Colonic mucosa (tissue), 4 donors: ENCODE results near the gene GPRC6A. TPM values are rescaled to one million over a fixed set of nuclear protein-coding genes. Genes with fewer than 3 reads are reported as not detected.

ENCODE experiments used
- DNase-seq: peaks from one replicate; pipeline ENCODE4 v3.0.0-alpha.2; 2020
- H3K27ac ChIP-seq: fragments of 200-600 bp; one replicate; pipeline ENCODE4 v1.8.0; 2021
- H3K27me3 ChIP-seq: fragments of 200-600 bp; one replicate; pipeline ENCODE4 v1.8.0; 2021
- H3K36me3 ChIP-seq: fragments of 200-600 bp; one replicate; pipeline ENCODE4 v1.8.0; 2021
- H3K4me1 ChIP-seq: fragments of 200-600 bp; one replicate; pipeline ENCODE4 v1.8.0; 2021; ENCODE audit warnings: mild to moderate bottlenecking
- H3K4me3 ChIP-seq: fragments of 200-600 bp; one replicate; pipeline ENCODE4 v1.8.0; 2021
- H3K9ac ChIP-seq, 2 donors: one replicate each; pipeline ENCODE4 v1.7.0; 2013; ENCODE audit warnings: control low read depth in 2 of 2, low read depth in 2 of 2, low read length in 2 of 2
- H3K9me3 ChIP-seq: fragments of 200-600 bp; one replicate; pipeline ENCODE4 v1.8.0; 2021
- CTCF ChIP-seq: fragments of 200-600 bp; IDR thresholded peaks from one replicate; pipeline ENCODE4 v1.8.0; 2022; ENCODE audit warnings: antibody characterized with exemption, mild to moderate bottlenecking
- intact Hi-C: fragments of 100-400 bp; cut with DNase I; formaldehyde crosslinking; loops from one replicate; pipeline ENCODE4 v1.14.1; 2022
- total RNA-seq, 2 donors: library from RNA; stranded (reverse); fragmentation: NEBNext Ultra II Directional in 1 of 2; extraction: Animal tissue kit (Norgen Biotek cat#: 25700) in 1 of 2; gene quantifications; one replicate each; pipeline ENCODE4 v1.2.1, GENCODE V29; 2021
- donor health status: healthy.
- donor health status: DM: no; HTN: no; CAD: no.
- donor health status: DM: no; HTN: no; CAD: no.

The GPRC6A gene
- total RNA-seq, 2 donors from 2014 or later = 0.11 to 0.17 TPM

- Histone ChIP-seq H3K4me3 (no peak overlapping the region), H3K27me3 (peaks cover 29% of the 10 kb centered on the region), H3K36me3 (no peaks in the 10 kb centered on the region), H3K4me1 (no peaks in the 10 kb centered on the region), H3K27ac (no peak overlapping the region), H3K9me3 (no peaks in the 10 kb centered on the region), H3K9ac (no peak overlapping the region)
- intact Hi-C loops = no loop called here
- no peak for TF ChIP-seq CTCF
- no peak for DNase-seq
These were observed 66.6 kb downstream of the GPRC6A start for GRCh38 chr6:116762235-116762634.

GRCh38 chr6:116761779-116762178, 67.1 kb downstream of the GPRC6A start:
- intact Hi-C loops = no loop called here

GRCh38 chr6:116745176-116745575, 83.7 kb downstream of the GPRC6A start:
- intact Hi-C loops = no loop called here
- no peak overlapping the region for H3K4me3 ChIP-seq
- no peaks in the 10 kb centered on the region for H3K27me3 ChIP-seq
- no peak overlapping the region for H3K27ac ChIP-seq
- no peak for DNase-seq
- no peak overlapping the region for H3K9ac ChIP-seq
- no peaks in the 10 kb centered on the region for H3K36me3 ChIP-seq
- no peak for TF ChIP-seq CTCF
- H3K4me1 ChIP-seq = no peaks in the 10 kb centered on the region
- no peaks in the 10 kb centered on the region for H3K9me3 ChIP-seq

More at GRCh38 chr6:116761779-116762178, 67.1 kb downstream of the GPRC6A start:
- no peak overlapping the region for H3K4me3 ChIP-seq
- no peak overlapping the region for H3K27ac ChIP-seq
- no peaks in the 10 kb centered on the region for H3K9me3 ChIP-seq
- no peaks in the 10 kb centered on the region for H3K4me1 ChIP-seq
- TF ChIP-seq CTCF = no peak
- peaks cover 24% of the 10 kb centered on the region for H3K27me3 ChIP-seq
- no peaks in the 10 kb centered on the region for H3K36me3 ChIP-seq
- DNase-seq = no peak
- no peak overlapping the region for H3K9ac ChIP-seq

Other genes starting within 250 kb of the GPRC6A start
- gene RSPH4A, start 212.6 kb downstream of the GPRC6A start, total RNA-seq = under 1 TPM; 0.10 to 0.11 TPM
- gene ZUP1, start 160.3 kb downstream of the GPRC6A start, total RNA-seq = 10 to 100 TPM; 12.0 to 12.4 TPM
- 1 to 10 TPM; 2.5 to 6.1 TPM for gene KPNA5, start 147.9 kb downstream of the GPRC6A start, total RNA-seq
- gene FAM162B, start 63.4 kb downstream of the GPRC6A start, total RNA-seq = under 1 TPM; 0.57 to 0.64 TPM
- 1 to 10 TPM in 1 of 2 donors, under 1 TPM in 1; 0.59 to 1.6 TPM for gene RFX6, start 48.2 kb upstream of the GPRC6A start, total RNA-seq